NB4 (cell line): ENCODE measurements around the gene TIPARP.

Source experiments
- MYC ChIP-seq: IDR thresholded peaks from 2 replicates; pipeline ENCODE4 v1.6.1; 2011; ENCODE audit warnings: low read depth, low read length
- POLR2A ChIP-seq: IDR thresholded peaks from 2 replicates; pipeline ENCODE4 v1.6.1; 2011; ENCODE audit warnings: mild to moderate bottlenecking; ENCODE audit not compliant: insufficient read length; ENCODE audit errors: extremely low read depth
- TF ChIP-seq, protein P1 (sequence below): IDR thresholded peaks from one replicate; pipeline ENCODE4 v1.5.1; 2012; ENCODE audit warnings: low read depth, low read length

DNA sequence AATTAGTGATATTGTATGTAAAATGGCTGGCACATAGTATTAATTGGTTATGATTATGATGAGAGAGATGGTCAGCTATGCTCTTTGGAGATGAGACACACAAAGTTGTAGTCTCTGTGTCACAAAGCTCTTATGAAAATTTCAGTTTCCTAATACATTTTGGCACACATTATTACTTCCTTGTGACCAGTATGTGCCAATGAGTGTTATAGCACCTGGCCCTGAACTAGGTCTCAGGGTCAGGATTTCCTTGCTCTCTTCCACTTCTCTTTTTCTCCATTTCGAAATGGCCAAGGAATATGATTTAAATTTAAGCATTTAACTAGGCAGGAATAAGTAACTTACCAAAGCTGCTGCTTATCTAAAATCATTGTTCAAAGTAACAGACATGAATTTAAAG is 28.0 kb downstream of the TIPARP start:
- TF ChIP-seq, protein P1, sequence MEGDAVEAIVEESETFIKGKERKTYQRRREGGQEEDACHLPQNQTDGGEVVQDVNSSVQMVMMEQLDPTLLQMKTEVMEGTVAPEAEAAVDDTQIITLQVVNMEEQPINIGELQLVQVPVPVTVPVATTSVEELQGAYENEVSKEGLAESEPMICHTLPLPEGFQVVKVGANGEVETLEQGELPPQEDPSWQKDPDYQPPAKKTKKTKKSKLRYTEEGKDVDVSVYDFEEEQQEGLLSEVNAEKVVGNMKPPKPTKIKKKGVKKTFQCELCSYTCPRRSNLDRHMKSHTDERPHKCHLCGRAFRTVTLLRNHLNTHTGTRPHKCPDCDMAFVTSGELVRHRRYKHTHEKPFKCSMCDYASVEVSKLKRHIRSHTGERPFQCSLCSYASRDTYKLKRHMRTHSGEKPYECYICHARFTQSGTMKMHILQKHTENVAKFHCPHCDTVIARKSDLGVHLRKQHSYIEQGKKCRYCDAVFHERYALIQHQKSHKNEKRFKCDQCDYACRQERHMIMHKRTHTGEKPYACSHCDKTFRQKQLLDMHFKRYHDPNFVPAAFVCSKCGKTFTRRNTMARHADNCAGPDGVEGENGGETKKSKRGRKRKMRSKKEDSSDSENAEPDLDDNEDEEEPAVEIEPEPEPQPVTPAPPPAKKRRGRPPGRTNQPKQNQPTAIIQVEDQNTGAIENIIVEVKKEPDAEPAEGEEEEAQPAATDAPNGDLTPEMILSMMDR = no peak
- TF ChIP-seq MYC (no peak), POLR2A (no peak)
